Ovary (tissue), 9 donors: ENCODE data around the gene CCR4. TPM values are rescaled to one million over a fixed set of nuclear protein-coding genes. Genes with fewer than 3 reads are reported as not detected.
"Not testable (repeated sequence)": the region's sequence is repeated elsewhere in the genome, so short reads cannot be mapped to it uniquely, and the experiment has no call there.

ENCODE experiments used
- DNase-seq, 5 donors: peaks; one replicate each; pipeline ENCODE4 v3.0.0-alpha.2; 2019 to 2020
- H3K27ac ChIP-seq, 2 donors: fragments of 200-600 bp; one replicate each; pipeline versions ENCODE4 v1.5.1 to v1.8.0; 2019 to 2022
- H3K27me3 ChIP-seq: fragments of 200-600 bp; one replicate; pipeline ENCODE4 v1.8.0; 2022
- H3K36me3 ChIP-seq: fragments of 200-600 bp; sonication (generic); one replicate; pipeline ENCODE4 v1.5.1; 2019
- H3K4me1 ChIP-seq: one replicate; pipeline ENCODE4 v1.8.1; 2013; ENCODE audit warnings: mild to moderate bottlenecking, moderate library complexity; ENCODE audit not compliant: insufficient read depth
- H3K4me3 ChIP-seq: fragments of 200-600 bp; sonication (generic); one replicate; pipeline ENCODE4 v1.5.1; 2017
- H3K9me3 ChIP-seq, 2 donors: fragments of 200-600 bp in 1 of 2; sonication (generic) in 1 of 2; one replicate each; pipeline versions ENCODE4 v1.5.1 to v1.8.1; 2013 to 2019; ENCODE audit warnings: mild to moderate bottlenecking in 1 of 2, moderate library complexity in 1 of 2
- CTCF ChIP-seq, 3 donors: fragments of 450-650 bp in 2 of 3; fragments of 200-600 bp in 1 of 3; IDR thresholded peaks; one replicate each; pipeline versions ENCODE4 v1.5.1 to v1.8.0; 2016 to 2022; ENCODE audit warnings: antibody characterized with exemption in 3 of 3, mild to moderate bottlenecking in 1 of 3
- EP300 ChIP-seq: sonication (generic); formaldehyde crosslinking; IDR thresholded peaks from one replicate; pipeline ENCODE4 v1.6.1; 2017; ENCODE audit warnings: antibody characterized with exemption
- POLR2A ChIP-seq: fragments of 450-650 bp; IDR thresholded peaks from one replicate; pipeline ENCODE4 v1.6.1; 2017; ENCODE audit warnings: antibody characterized with exemption, mild to moderate bottlenecking, moderate library complexity
- WGBS, 3 donors: extraction: QIAGEN DNeasy Blood & Tissue Kit in 1 of 3; methylation state at CpG; one replicate each; pipeline versions ENCODE4 v1.1.5 to v1.1.7; 2013 to 2017; 5-methylcytosine and 5-hydroxymethylcytosine counted together
- intact Hi-C, 4 donors: fragments of 100-400 bp; cut with DNase I; formaldehyde crosslinking; loops; one replicate each; pipeline versions ENCODE4 v1.11.0 to v1.15.1; 2022 to 2023
- polyA plus RNA-seq, 2 donors: library from polyadenylated mRNA; stranded (reverse); fragments of 200-250 nt in 1 of 2; fragments of 350-450 nt in 1 of 2; fragmentation: Illumina TruSeq in 1 of 2; extraction: RNeasy Lipid Tissue Mini Kit (QIAGEN cat#74804) in 1 of 2; gene quantifications; one replicate each; pipeline ENCODE4 v1.2.3, GENCODE V29; 2013 to 2014
- total RNA-seq, 7 donors: library from RNA; depleted of rRNA in 2 of 7; stranded (reverse); fragments of >200 nt in 2 of 7; fragmentation: NEBNext Ultra II Directional in 3 of 7; extraction: Animal tissue kit (Norgen Biotek cat#: 25700) in 3 of 7; gene quantifications; one replicate each; pipeline versions ENCODE4 v1.1.0 to v1.2.4, GENCODE V29; 2016 to 2023
- donor health status: DM: no; HTN: no; CAD: no; lungs with moderate emphysema.
- donor health status: DM: no; HTN: no; CAD: no.
- donor health status: Bipolar disorder and iron deficiency.
- donor health status: DM: yes; HTN: yes; CAD: no.
- donor health status: DM: no; HTN: no; CAD: no.
- donor health status: DM: yes; HTN: yes; CAD: no.

Gene CCR4
- total and polyA plus RNA-seq, 9 donors, result 0.02 to 0.45 (median 0.16) TPM; not detected in 3

GRCh38 chr3:32961189-32961715, 9.8 kb downstream of the CCR4 start:
- TF ChIP-seq POLR2A (no peak), CTCF (IDR thresholded peaks at IDR 0.05) (no peak), EP300 (no peak)
- Histone ChIP-seq H3K27ac (no peak overlapping the region), H3K36me3 (no peaks in the 10 kb centered on the region), H3K4me1 (peaks cover 6% of the 10 kb centered on the region), H3K27me3 (no peaks in the 10 kb centered on the region), H3K9me3 (no peaks in the 10 kb centered on the region), H3K4me3 (no peak overlapping the region)
- intact Hi-C loops, result no loop called here
- no peak for DNase-seq
- WGBS, 3 donors, result 89 to 91% (median 90%) methylated on average over 5 of the region's 5 CpGs

- no peaks in the 10 kb centered on the region for H3K4me1 ChIP-seq
- TF ChIP-seq CTCF (IDR thresholded peaks at IDR 0.05) (no peak), POLR2A (no peak)
- H3K4me3 ChIP-seq, result no peak overlapping the region
- H3K9me3 ChIP-seq, result no peaks in the 10 kb centered on the region
- intact Hi-C loops, result no loop called here
- DNase-seq, result no peak
- no peak overlapping the region for H3K27ac ChIP-seq
- 85 to 91% (median 89%) methylated on average over 3 of the region's 3 CpGs for WGBS, 3 donors
- no peaks in the 10 kb centered on the region for H3K36me3 ChIP-seq
- no peaks in the 10 kb centered on the region for H3K27me3 ChIP-seq
Observed at GRCh38 chr3:32963871-32964270, 12.4 kb downstream of the CCR4 start.

GRCh38 chr3:32964781-32965180, 13.3 kb downstream of the CCR4 start:
- 72 to 78% (median 73%) methylated on average over 2 of the region's 2 CpGs for WGBS, 3 donors
- not testable (repeated sequence) for H3K9me3 ChIP-seq

GRCh38 chr3:32965617-32966213, 14.3 kb downstream of the CCR4 start:
- intact Hi-C loops, H3K9me3 ChIP-seq, DNase-seq, H3K4me3 ChIP-seq, H3K4me1 ChIP-seq, H3K27ac ChIP-seq, H3K27me3 ChIP-seq, H3K36me3 ChIP-seq: not testable (repeated sequence)
- 84 to 96% (median 94%) methylated on average over 2 of the region's 2 CpGs for WGBS, 3 donors

More at GRCh38 chr3:32964781-32965180, 13.3 kb downstream of the CCR4 start:
- DNase-seq, H3K4me1 ChIP-seq, H3K36me3 ChIP-seq, H3K27ac ChIP-seq, intact Hi-C loops, H3K27me3 ChIP-seq, H3K4me3 ChIP-seq: not testable (repeated sequence)

GRCh38 chr3:32966627-32967026, 15.2 kb downstream of the CCR4 start:
- H3K27me3 ChIP-seq, DNase-seq, H3K27ac ChIP-seq, H3K4me1 ChIP-seq, H3K36me3 ChIP-seq, H3K9me3 ChIP-seq, H3K4me3 ChIP-seq, intact Hi-C loops: not testable (repeated sequence)
- 76 to 84% (median 79%) methylated on average over 5 of the region's 5 CpGs for WGBS, 3 donors

- intact Hi-C loops, result no loop called here
- TF ChIP-seq CTCF (IDR thresholded peaks at IDR 0.05) (no peak), EP300 (no peak), POLR2A (no peak)
- Histone ChIP-seq H3K27me3 (no peaks in the 10 kb centered on the region), H3K27ac (no peak overlapping the region), H3K9me3 (no peaks in the 10 kb centered on the region), H3K36me3 (no peaks in the 10 kb centered on the region), H3K4me1 (peaks cover 4% of the 10 kb centered on the region), H3K4me3 (no peak overlapping the region)
- WGBS, 3 donors, result 95 to 96% (median 95%) methylated on average over 3 of the region's 3 CpGs
- no peak for DNase-seq
Observed at GRCh38 chr3:32968166-32968919, 16.9 kb downstream of the CCR4 start.
